HepG2 (cell line): ENCODE results near the gene CD274. TPM values are rescaled to one million over a fixed set of nuclear protein-coding genes. Genes with fewer than 3 reads are reported as not detected.
"Not testable (repeated sequence)": the region's sequence is repeated elsewhere in the genome, so short reads cannot be mapped to it uniquely, and the experiment has no call there.

Source experiments
- ATAC-seq: fragments of 200-7000 bp; cut with Tn5 transposase; 3 replicates; pipeline ENCODE4 v1.9.1; 2020; ENCODE audit warnings: mild to moderate bottlenecking, moderate library complexity
- BruUV-seq: library from RNA; stranded (reverse); fragments of 400-500 nt; replicated peaks from 2 replicates; lab custom pipeline; 2021; lab: Mats Ljungman, UMichigan
- CTCF ChIA-PET: fragments of 300-600 bp; formaldehyde crosslinking; extraction: SDS; loops from one replicate; lab custom pipeline; 2021; ENCODE audit warnings: low total read pairs, inconsistent platforms, low intra/inter-chr PET ratio; lab: Yijun Ruan, JAX
- POLR2A ChIA-PET: fragments of 350-600 bp; sonication (Branson Sonifier 250); formaldehyde crosslinking; loops from one replicate; lab custom pipeline; 2020; ENCODE audit warnings: antibody characterized with exemption, inconsistent platforms; lab: Yijun Ruan, JAX
- DNase-seq: peaks from one replicate; pipeline ENCODE4 v3.0.0-alpha.2; 2015; ENCODE audit warnings: low spot score
- FAIRE-seq: peaks from 3 replicates; lab custom pipeline; 2011; peaks lifted over from hg19 to GRCh38; lab: Jason Lieb, UNC
- H2AFZ ChIP-seq: one replicate; pipeline ENCODE4 v1.6.1; 2011; ENCODE audit warnings: low read length, inconsistent platforms
- H3K27ac ChIP-seq: fragments of 300-600 bp; 3 replicates; pipeline ENCODE4 v1.8.0; 2011; ENCODE audit warnings: mixed run types, mild to moderate bottlenecking, mixed read lengths, low read length, inconsistent platforms; ENCODE audit not compliant: insufficient read depth; ENCODE audit errors: extremely low read length
- H3K27me3 ChIP-seq, 2 experiments: fragments of 200-600 bp in 1 of 2; 2 replicates in 1 of 2; 3 replicates in 1 of 2; pipeline versions ENCODE4 v1.6.0 to v1.8.0; 2011; ENCODE audit warnings: low read length in 2 of 2, mild to moderate bottlenecking in 2 of 2, moderate library complexity in 2 of 2, inconsistent platforms in 1 of 2; ENCODE audit not compliant: insufficient read depth in 2 of 2, control insufficient read depth in 1 of 2
- H3K36me3 ChIP-seq, 2 experiments: fragments of 200-600 bp in 1 of 2; replicated peaks in 1 of 2; 2 replicates in 1 of 2; 3 replicates in 1 of 2; pipeline versions ENCODE4 v1.5.1 to v1.8.0; 2011; ENCODE audit warnings: low read length in 2 of 2, inconsistent platforms in 1 of 2; ENCODE audit not compliant: insufficient read depth in 2 of 2, control insufficient read depth in 1 of 2
- H3K4me1 ChIP-seq: 2 replicates; pipeline ENCODE4 v1.5.1; 2012; ENCODE audit warnings: low read length, inconsistent platforms; ENCODE audit not compliant: insufficient read depth
- H3K4me2 ChIP-seq: 2 replicates; pipeline ENCODE4 v1.6.0; 2011; ENCODE audit warnings: low read depth, low read length, inconsistent platforms
- H3K4me3 ChIP-seq, 3 experiments: fragments of 200-600 bp in 1 of 3; sonication (generic), shearing (Covaris generic) in 1 of 3; replicated peaks in 1 of 3; 2 replicates each; pipeline ENCODE4 v1.5.1; 2011 to 2016; ENCODE audit warnings: low read length in 3 of 3, inconsistent platforms in 2 of 3, low read depth in 2 of 3, mild to moderate bottlenecking in 2 of 3, control low read depth in 1 of 3, mixed read lengths in 1 of 3; ENCODE audit not compliant: insufficient read depth in 1 of 3
- H3K79me2 ChIP-seq: one replicate; pipeline ENCODE4 v1.6.1; 2011; ENCODE audit warnings: low read length, inconsistent platforms; ENCODE audit not compliant: insufficient read depth
- H3K9ac ChIP-seq: 2 replicates; pipeline ENCODE4 v1.6.0; 2011; ENCODE audit warnings: mild to moderate bottlenecking, low read depth, low read length, inconsistent platforms; ENCODE audit not compliant: insufficient read depth
- H3K9me3 ChIP-seq: 2 replicates; pipeline ENCODE4 v1.5.1; 2012; ENCODE audit warnings: mild to moderate bottlenecking, low read length
- H4K20me1 ChIP-seq: 2 replicates; pipeline ENCODE4 v1.6.0; 2011; ENCODE audit warnings: inconsistent platforms, mild to moderate bottlenecking, low read length, moderate library complexity; ENCODE audit not compliant: insufficient read depth
- MAFF ChIP-seq: IDR thresholded peaks from 2 replicates; pipeline ENCODE4 v1.6.1; 2011; ENCODE audit warnings: low read depth, low read length, improper control_type of control experiment
- MAFK ChIP-seq, 2 experiments: IDR thresholded peaks in 1 of 2; conservative IDR thresholded peaks in 1 of 2; 2 replicates each; pipeline ENCODE4 v1.6.1; 2011; ENCODE audit warnings: improper control_type of control experiment in 2 of 2, low read length in 2 of 2
- ZEB1 ChIP-seq: IDR thresholded peaks from 2 replicates; pipeline ENCODE4 v1.6.1; 2012; ENCODE audit warnings: mild to moderate bottlenecking, low read depth, inconsistent platforms; ENCODE audit not compliant: insufficient replicate concordance
- WGBS: methylation state at CpG from one replicate; pipeline ENCODE4 v1.1.6; 2017; ENCODE audit warnings: low lambda C conversion rate; 5-methylcytosine and 5-hydroxymethylcytosine counted together
- in situ Hi-C: cut with HindIII; loops from 2 replicates; pipeline ENCODE4 v1.10.0; 2017; ENCODE audit warnings: low pct_unique_long_range_greater_than_20kb; ENCODE audit not compliant: extremely low pct_ligation_motif_present
- intact Hi-C: fragments of 100-400 bp; cut with micrococcal nuclease; formaldehyde crosslinking; loops from one replicate; pipeline ENCODE4 v1.10.0; 2022; ENCODE audit not compliant: unreplicated experiment
- polyA plus RNA-seq, 8 experiments: library from polyadenylated mRNA; depleted of rRNA in 3 of 8; stranded (reverse) in 7 of 8; unstranded in 1 of 8; fragments of >200 nt; fragmentation: Illumina TruSeq in 4 of 8; extraction: Trizol in 4 of 8; gene quantifications; 2 replicates each; pipeline versions ENCODE4 v1.2.1 to v1.2.3, GENCODE V29; 2011 to 2016; ENCODE audit warnings: low read depth in 4 of 8, missing spikeins in 1 of 8, mixed read lengths in 1 of 8; ENCODE audit not compliant: insufficient read depth in 1 of 8
- total RNA-seq, 5 experiments: library from RNA; depleted of rRNA; stranded (reverse); fragments of >200 nt; fragmentation: Illumina TruSeq; extraction: Trizol; gene quantifications; 2 replicates each; pipeline ENCODE4 v1.2.3, GENCODE V29; 2016; ENCODE audit warnings: low read depth in 1 of 5

Gene CD274
- total and polyA plus RNA-seq, 2 of the 13 experiments (the other 11 are each of a cell fraction or from before 2014, with no cell fraction given) = 0.17 to 0.49 TPM

GRCh38 chr9:5493679-5494511 lies 43.6 kb downstream of the CD274 start:
- H3K9me3 ChIP-seq = no peaks in the 10 kb centered on the region
- H3K9ac ChIP-seq = no peak overlapping the region
- intact Hi-C loops (no loop called here), in situ Hi-C loops (no loop called here)
- CTCF ChIA-PET = no interaction called here
- ATAC-seq = no peak; the same call in 2 of the 3 replicates
- H2AFZ ChIP-seq = no peak overlapping the region
- no peak overlapping the region for H3K27ac ChIP-seq
- WGBS = 24% methylated on average over 8 of the region's 8 CpGs
- no peak overlapping the region for H3K4me3 ChIP-seq
- no TSS peak for BruUV-seq
- no peaks in the 10 kb centered on the region for H4K20me1 ChIP-seq
- no peak for FAIRE-seq
- H3K27me3 ChIP-seq = peaks cover 0 to 2% of the 10 kb centered on the region in 2 experiments; a peak in 1 of 5 replicates
- no peaks in the 10 kb centered on the region for H3K36me3 ChIP-seq
- no peak for DNase-seq
- H3K4me2 ChIP-seq = peak overlapping the region; percentile 18; the same call in 1 of the 2 replicates
- no peak for TF ChIP-seq ZEB1
- TF ChIP-seq MAFK (conservative IDR thresholded peaks at IDR 0.05 in 1 of 2, IDR thresholded peaks at IDR 0.05 in 1 of 2; ENCODE audit: low read length in 2 of 2) = peak; percentile 96
- peak; percentile 96 for TF ChIP-seq MAFF
- TF ChIP-seq, all 625 proteins: peak for 2
- H3K4me1 ChIP-seq = 0 out of 2 replicates have a peak, but pooled peaks cover 5% of the 10 kb centered on the region
- no peaks in the 10 kb centered on the region for H3K79me2 ChIP-seq
- POLR2A ChIA-PET = no interaction called here

DNA sequence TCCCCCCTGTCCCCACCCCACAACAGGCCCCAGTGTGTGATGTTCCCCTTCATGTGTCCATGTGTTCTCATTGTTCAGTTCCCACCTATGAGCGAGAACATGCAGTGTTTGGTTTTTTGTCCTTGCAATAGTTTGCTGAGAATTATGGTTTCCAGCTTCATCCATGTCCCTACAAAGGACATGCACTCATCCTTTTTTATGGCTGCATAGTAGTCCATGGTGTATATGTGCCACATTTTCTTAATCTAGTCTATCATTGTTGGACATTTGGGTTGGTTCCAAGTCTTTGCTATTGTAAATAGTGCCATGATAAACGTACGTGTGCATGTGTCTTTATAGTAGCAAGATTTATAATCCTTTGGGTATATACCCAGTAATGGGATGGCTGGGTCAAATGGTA lies 44.4 kb downstream of the CD274 start:
- POLR2A ChIA-PET, CTCF ChIA-PET, H2AFZ ChIP-seq, ATAC-seq, H3K79me2 ChIP-seq, H3K4me1 ChIP-seq, intact Hi-C loops, H4K20me1 ChIP-seq, FAIRE-seq, DNase-seq, H3K4me3 ChIP-seq, BruUV-seq, H3K27ac ChIP-seq, H3K9ac ChIP-seq, H3K9me3 ChIP-seq, H3K27me3 ChIP-seq, H3K4me2 ChIP-seq, in situ Hi-C loops, H3K36me3 ChIP-seq: not testable (repeated sequence)
- WGBS = 38% methylated on average over 3 of the region's 3 CpGs
